Measurements from ENCODE around the gene IER5. TPM values are rescaled to one million over a fixed set of nuclear protein-coding genes. Genes with fewer than 3 reads are reported as not detected.
A peak's percentile ranks its signal among the peaks of the same experiment; 100 is the strongest.

The IER5 gene
- total RNA-seq, 1 donor from 2014 or later, result 48.6 TPM

DNA sequence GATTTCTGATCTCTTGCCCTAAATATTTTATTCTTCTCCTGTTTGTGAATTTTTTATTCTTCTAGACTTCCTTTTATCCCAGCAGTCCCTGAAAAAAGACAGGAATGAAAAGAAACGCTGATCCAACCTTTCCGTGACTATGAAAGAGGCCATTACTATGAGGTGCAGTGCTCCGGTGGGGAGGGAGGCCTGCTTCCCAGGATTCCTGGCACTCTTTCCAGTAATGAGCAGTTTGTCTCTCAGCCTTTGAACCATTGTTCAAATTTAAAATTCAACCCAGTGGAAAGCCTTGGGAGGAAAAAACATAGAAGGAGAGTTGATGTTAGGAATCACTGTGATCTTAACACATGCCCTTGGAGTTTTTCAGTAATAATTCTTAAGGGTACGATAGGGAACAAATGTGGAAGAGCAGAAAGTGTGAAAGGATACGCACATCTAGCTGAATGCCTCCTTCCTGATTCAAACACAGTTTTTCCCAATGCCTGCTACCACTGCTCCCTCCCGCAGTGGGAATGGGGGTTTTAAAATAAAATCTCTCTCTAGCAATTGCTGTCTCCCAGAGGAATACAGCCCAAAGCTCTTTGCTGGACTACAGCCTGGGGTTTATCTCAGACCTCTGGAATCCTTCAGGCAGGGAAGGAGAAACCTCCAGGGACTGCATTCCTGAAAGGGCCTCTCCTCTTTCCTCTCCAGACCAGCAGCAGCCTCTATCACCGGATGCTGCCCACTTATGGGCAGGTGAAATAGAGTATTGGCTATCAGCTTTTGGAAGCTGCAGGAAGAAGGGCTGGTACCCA is 6.1 kb downstream of the IER5 start:
- peaks cover 58% of the 10 kb centered on the region for H3K36me3 Mint-ChIP-seq (ENCODE audit: low read depth)
- no peak overlapping the region for H3K27ac Mint-ChIP-seq
- no peaks in the 10 kb centered on the region for H3K27me3 Mint-ChIP-seq
- intact Hi-C loops (cut with micrococcal nuclease), result loop anchor here (10.0 kb wide), 2 partner anchors 300 to 1520 kb away; no protein-coding TSS in a partner anchor
- DNase-seq, result no peak
- peaks cover 62% of the 10 kb centered on the region for H3K4me1 Mint-ChIP-seq
- no peaks in the 10 kb centered on the region for H3K9me3 Mint-ChIP-seq
- no peak overlapping the region for H3K4me3 Mint-ChIP-seq

- peaks cover 69% of the 10 kb centered on the region for H3K4me1 Mint-ChIP-seq
- no peaks in the 10 kb centered on the region for H3K9me3 Mint-ChIP-seq
- intact Hi-C loops (cut with micrococcal nuclease), result loop anchor here (10.0 kb wide), 2 partner anchors 300 to 1520 kb away; no protein-coding TSS in a partner anchor
- DNase-seq, result no peak
- peaks cover 51% of the 10 kb centered on the region for H3K36me3 Mint-ChIP-seq (ENCODE audit: low read depth)
- no peak overlapping the region for H3K4me3 Mint-ChIP-seq
- no peaks in the 10 kb centered on the region for H3K27me3 Mint-ChIP-seq
- no peak overlapping the region for H3K27ac Mint-ChIP-seq
These were observed 6.8 kb downstream of the IER5 start for GRCh38 chr1:181095260-181095659.

DNA sequence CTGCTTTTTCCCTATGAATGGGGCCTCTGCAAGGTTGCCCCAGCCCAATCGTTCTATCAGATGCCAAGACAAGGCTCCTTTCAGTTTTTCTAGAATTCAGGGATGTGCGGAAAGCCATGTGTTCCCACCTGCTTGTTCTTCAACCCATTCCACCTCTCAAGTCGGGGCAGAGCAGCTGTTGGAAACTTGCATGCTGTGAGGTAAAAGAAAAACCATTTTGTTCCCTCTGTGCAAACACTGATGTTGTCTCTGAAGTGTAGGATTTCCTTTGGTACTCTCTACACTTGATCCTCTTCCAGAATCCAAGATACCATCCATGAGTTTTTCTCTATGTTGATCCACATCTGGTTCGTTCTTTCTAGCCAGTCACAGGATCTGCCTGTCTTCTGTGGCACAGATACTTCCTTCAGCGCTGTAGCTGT is 7.3 kb downstream of the IER5 start:
- Mint-ChIP-seq H3K4me3 (no peak overlapping the region), H3K27me3 (no peaks in the 10 kb centered on the region), H3K36me3 (ENCODE audit: low read depth) (peaks cover 46% of the 10 kb centered on the region), H3K4me1 (peaks cover 72% of the 10 kb centered on the region), H3K9me3 (no peaks in the 10 kb centered on the region), H3K27ac (peak overlapping the region; percentile 39)
- intact Hi-C loops (cut with micrococcal nuclease), result loop anchor here (10.0 kb wide), 2 partner anchors 299 to 1519 kb away; no protein-coding TSS in a partner anchor
- DNase-seq, result no peak

DNA sequence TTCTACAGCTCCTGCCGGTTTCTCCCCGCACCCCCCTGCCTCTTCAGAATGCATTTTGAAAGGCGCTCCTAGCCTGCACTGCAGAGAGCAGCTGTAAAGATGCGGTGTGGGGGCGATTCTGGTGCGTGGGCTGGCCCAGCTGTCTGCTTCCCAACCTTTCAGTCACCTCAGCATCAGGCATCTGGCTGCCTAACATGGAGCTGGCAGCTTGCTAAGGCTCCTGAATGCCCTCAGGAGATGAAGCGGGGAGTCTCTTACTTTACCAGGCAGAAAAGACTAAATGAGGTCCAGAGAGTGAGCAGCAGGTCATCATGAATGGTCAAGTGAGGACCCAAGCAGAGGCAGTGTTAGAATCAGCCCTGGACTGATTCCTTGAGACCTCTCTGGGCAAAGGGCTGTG is 8.7 kb downstream of the IER5 start:
- DNase-seq, result no peak
- Mint-ChIP-seq H3K27ac (no peak overlapping the region), H3K36me3 (ENCODE audit: low read depth) (peaks cover 32% of the 10 kb centered on the region), H3K4me3 (peak overlapping the region; percentile 25), H3K9me3 (no peaks in the 10 kb centered on the region), H3K27me3 (no peaks in the 10 kb centered on the region), H3K4me1 (peaks cover 76% of the 10 kb centered on the region)
- intact Hi-C loops (cut with micrococcal nuclease), result loop anchor here (10.0 kb wide), 2 partner anchors 298 to 1518 kb away; no protein-coding TSS in a partner anchor

DNA sequence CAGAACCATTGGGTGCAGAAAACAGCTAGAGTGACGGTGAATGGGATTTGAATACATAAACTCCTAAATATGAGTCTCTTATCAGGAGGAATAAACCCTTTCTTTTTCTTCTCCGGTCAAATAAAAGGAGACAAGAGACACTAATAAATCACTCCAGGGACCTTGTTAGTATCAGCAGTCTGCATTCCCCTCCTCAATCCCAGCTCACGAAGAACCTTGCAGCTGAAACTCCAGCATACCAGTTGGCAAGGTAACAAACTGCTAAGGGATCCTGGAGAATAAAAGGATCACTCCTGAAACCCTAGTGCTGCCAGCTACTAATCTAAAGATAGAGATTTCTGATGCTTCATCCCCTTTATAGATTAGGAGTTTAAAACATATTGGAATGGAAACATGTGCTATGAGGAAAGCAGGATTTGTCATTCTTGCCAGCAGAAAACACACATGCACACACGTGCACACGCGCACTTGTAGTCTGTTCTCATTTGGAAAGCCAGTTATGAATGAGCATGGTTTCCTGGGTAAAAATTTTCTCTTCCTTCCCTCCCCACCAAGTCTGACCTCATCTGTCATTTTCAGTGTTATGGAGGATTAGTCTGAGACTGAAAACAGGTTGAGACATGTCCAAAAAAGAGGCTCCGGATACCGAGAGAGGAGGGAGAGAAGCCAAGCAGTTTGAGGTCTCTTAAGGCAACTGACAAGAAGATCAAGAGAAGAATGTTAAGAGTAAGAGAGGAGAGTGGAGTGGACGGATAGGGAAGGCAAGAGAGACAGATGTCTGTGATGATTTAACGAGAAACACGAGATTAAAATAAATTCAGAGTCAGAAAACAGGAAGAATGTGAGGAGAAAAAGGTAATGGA is 10.9 kb downstream of the IER5 start:
- H3K9me3 Mint-ChIP-seq, result no peaks in the 10 kb centered on the region
- peak overlapping the region; percentile 96 for H3K27ac Mint-ChIP-seq
- H3K36me3 Mint-ChIP-seq (ENCODE audit: low read depth), result peaks cover 14% of the 10 kb centered on the region
- DNase-seq, result peak; percentile 83
- no peaks in the 10 kb centered on the region for H3K27me3 Mint-ChIP-seq
- H3K4me3 Mint-ChIP-seq, result peak overlapping the region; percentile 79
- H3K4me1 Mint-ChIP-seq, result peaks cover 83% of the 10 kb centered on the region
- intact Hi-C loops (cut with micrococcal nuclease), result loop anchor here (1.0 to 10.0 kb wide), 6 partner anchors 9 to 1515 kb away; partner anchors contain the start of gene STX6

DNA sequence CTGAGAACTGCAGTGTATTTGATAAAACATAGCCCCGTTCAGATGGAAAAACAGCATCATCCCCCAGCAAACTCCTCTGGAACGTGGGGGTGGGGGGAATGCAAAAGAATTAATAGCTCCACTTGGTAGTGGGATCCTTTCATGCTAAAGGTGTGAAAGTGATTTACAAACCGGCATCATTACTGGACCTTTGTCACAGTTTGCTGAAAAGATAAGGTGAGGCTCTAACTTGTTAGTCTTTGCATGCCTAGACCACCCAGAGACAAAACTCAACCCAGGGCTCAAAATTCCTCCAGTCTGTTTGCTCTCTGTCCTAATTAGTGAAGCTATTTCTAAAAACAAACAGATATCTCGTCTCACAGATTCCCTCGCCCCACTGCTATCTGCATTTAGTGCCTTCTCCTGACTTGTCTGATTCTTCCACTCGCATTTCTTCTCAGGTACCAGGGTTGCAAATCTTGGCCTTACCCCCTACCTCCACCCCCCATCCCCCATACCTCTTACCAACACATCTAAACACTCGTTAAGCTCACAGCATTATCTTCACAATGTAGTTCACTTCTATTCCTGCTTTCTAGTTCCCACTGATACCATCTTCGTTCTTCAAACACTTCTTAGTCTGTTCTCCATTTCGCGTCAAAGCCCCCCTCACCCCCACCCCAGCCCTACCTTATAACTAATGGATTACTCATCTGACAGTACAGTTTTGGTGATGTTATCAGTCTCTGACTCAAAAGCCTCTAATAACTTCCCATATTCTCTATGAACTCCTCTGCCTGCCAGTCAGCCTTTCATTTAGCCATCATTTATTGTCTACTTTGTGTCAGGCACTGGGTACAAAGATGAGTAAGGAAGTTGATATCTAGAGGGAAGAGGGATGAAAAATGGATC is 11.8 kb downstream of the IER5 start:
- DNase-seq, result peak; percentile 69
- intact Hi-C loops (cut with micrococcal nuclease), result no loop called here
- Mint-ChIP-seq H3K27me3 (no peaks in the 10 kb centered on the region), H3K36me3 (ENCODE audit: low read depth) (peaks cover 6% of the 10 kb centered on the region), H3K4me3 (peak overlapping the region; percentile 79), H3K27ac (peak overlapping the region; percentile 96), H3K4me1 (peaks cover 82% of the 10 kb centered on the region), H3K9me3 (no peaks in the 10 kb centered on the region)

DNA sequence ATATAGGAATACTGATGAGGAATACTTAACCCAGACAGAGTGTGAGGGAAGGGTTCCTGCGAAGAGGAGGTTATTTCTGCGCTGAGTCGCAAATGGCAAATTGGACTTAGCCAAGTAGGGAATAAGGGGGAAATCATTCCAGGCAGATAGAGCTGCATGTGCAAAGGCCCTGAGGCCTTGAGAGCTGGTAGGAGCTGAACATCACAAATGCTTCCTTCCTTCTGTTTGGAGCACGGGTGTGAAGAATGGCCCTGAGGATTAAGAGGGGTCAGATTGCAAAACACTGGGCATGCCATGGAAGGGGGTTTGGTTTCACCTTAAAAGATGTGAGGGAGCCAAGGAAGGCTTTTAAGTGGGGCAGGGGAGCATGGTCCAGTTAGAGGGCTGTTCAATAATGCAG is 12.4 kb downstream of the IER5 start:
- no peaks in the 10 kb centered on the region for H3K9me3 Mint-ChIP-seq
- no peak for DNase-seq
- peak overlapping the region; percentile 79 for H3K4me3 Mint-ChIP-seq
- peaks cover 80% of the 10 kb centered on the region for H3K4me1 Mint-ChIP-seq
- intact Hi-C loops (cut with micrococcal nuclease), result no loop called here
- peaks cover 3% of the 10 kb centered on the region for H3K27me3 Mint-ChIP-seq
- H3K27ac Mint-ChIP-seq, result peak overlapping the region; percentile 96
- peaks cover 4% of the 10 kb centered on the region for H3K36me3 Mint-ChIP-seq (ENCODE audit: low read depth)

DNA sequence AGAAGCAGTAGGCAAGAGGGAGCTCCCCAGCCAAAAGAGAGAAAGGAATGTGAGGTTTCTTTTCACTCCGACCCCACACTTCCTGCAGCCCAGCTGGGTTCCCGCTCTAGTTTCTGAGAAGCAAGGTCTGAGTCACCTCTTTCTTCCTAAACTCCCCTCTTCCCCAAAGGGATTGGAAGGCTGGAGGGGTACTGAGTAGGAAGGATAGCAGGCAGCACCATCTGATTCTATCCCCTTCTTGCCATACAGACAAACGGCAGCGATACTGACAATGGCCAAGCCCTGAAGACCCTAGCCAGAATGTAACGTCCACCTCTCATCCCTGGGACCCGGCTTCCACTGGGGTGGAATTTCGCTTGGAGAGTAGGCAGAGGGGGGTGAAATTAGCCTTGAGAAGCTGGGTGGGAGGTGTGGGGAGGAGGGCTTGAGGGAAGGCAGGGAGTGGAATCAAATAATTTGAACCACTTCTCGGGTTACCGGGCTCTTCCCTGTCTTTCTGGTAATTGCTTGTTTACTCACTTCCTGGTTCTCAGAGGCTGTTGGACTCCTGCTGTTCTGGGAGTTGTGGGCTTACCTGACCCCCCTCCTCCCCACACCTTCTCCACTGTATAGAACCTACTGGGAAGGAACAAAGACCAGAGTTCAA is 13.2 kb downstream of the IER5 start:
- DNase-seq, result peak; percentile 65
- peak overlapping the region; percentile 79 for H3K4me3 Mint-ChIP-seq
- intact Hi-C loops (cut with micrococcal nuclease), result no loop called here
- peaks cover 80% of the 10 kb centered on the region for H3K4me1 Mint-ChIP-seq
- H3K27ac Mint-ChIP-seq, result peak overlapping the region; percentile 96
- no peaks in the 10 kb centered on the region for H3K9me3 Mint-ChIP-seq
- no peaks in the 10 kb centered on the region for H3K36me3 Mint-ChIP-seq (ENCODE audit: low read depth)
- H3K27me3 Mint-ChIP-seq, result peaks cover 10% of the 10 kb centered on the region

GRCh38 chr1:181102841-181103240 is 14.3 kb downstream of the IER5 start:
- peaks cover 84% of the 10 kb centered on the region for H3K4me1 Mint-ChIP-seq
- H3K9me3 Mint-ChIP-seq, result no peaks in the 10 kb centered on the region
- H3K27ac Mint-ChIP-seq, result no peak overlapping the region
- H3K4me3 Mint-ChIP-seq, result no peak overlapping the region
- no peaks in the 10 kb centered on the region for H3K36me3 Mint-ChIP-seq (ENCODE audit: low read depth)
- peaks cover 21% of the 10 kb centered on the region for H3K27me3 Mint-ChIP-seq
- peak; percentile 67 for DNase-seq
- intact Hi-C loops (cut with micrococcal nuclease), result no loop called here

DNA sequence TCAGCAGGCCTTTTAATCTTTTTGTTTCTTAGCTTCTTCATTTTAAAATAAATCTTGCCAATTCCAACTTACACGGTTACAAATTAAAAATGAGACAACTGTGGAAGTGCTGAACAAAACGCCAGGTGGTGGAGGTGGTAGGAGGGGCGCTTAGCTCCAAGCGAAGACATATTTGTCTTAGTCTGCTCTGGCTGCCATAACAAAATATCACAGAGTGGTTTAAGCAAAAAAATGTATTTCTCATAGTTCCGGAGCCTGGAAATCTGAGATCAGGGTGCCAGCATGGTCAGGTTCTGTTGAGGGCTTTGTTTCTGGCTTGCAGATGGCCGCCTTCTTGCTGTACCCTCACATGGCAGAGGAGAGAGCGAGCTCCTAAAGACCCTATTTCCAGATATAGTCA is 14.9 kb downstream of the IER5 start:
- Mint-ChIP-seq H3K4me3 (no peak overlapping the region), H3K9me3 (no peaks in the 10 kb centered on the region), H3K36me3 (ENCODE audit: low read depth) (no peaks in the 10 kb centered on the region), H3K27ac (no peak overlapping the region), H3K4me1 (peaks cover 84% of the 10 kb centered on the region), H3K27me3 (peaks cover 27% of the 10 kb centered on the region)
- DNase-seq, result no peak
- intact Hi-C loops (cut with micrococcal nuclease), result no loop called here

DNA sequence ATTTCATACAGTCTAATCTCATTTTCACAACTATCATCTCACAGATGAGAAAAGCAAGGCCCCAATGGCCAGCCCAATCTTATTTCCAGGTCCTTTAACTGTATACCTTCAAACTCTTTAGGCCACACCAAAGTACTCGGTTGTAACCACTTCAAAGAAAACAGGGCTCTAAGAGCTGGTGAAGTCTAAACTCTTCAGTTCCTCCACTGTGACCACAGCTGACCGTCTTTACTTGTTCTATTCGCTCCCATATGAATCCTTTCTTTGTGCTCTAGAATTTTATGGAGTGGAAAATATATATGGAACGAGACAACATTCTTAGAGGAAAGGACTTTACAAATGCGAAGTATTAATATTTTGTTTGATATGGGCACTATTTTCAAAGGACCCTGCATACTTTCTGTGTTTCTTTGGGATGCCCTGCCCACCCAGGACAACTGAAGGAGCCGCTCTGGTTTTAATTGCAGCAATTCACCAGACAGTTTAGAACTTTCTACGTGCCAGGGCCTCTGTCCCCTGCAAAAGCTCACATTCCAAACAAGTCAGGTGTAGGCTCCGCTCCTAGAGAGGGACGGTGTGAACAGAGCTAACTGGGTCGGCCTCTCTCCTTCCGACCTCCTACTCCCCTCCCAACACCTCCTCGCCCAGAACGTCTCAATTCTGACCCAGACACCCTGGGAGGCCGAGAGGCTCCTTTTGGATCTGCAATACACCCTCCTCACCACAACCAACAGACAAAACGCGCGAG is 15.7 kb downstream of the IER5 start:
- peaks cover 81% of the 10 kb centered on the region for H3K4me1 Mint-ChIP-seq
- H3K9me3 Mint-ChIP-seq, result no peaks in the 10 kb centered on the region

GRCh38 chr1:181104790-181105133 is 16.3 kb downstream of the IER5 start:
- Mint-ChIP-seq H3K27ac (peak overlapping the region; percentile 85), H3K4me1 (peaks cover 78% of the 10 kb centered on the region), H3K4me3 (peak overlapping the region; percentile 84), H3K36me3 (ENCODE audit: low read depth) (no peaks in the 10 kb centered on the region), H3K27me3 (peaks cover 35% of the 10 kb centered on the region), H3K9me3 (no peaks in the 10 kb centered on the region)
- intact Hi-C loops (cut with micrococcal nuclease), result loop anchor here (1.0 to 2.0 kb wide), 3 partner anchors 16 to 474 kb away; partner anchors contain the start of gene IER5
- peak; percentile 83 for DNase-seq

More for the DNA sequence above, 15.7 kb downstream of the IER5 start:
- intact Hi-C loops (cut with micrococcal nuclease), result loop anchor here (1.0 to 2.0 kb wide), 2 partner anchors 37 to 473 kb away; no protein-coding TSS in a partner anchor
- Mint-ChIP-seq H3K4me3 (peak overlapping the region; percentile 84), H3K27me3 (peaks cover 31% of the 10 kb centered on the region), H3K27ac (peak overlapping the region; percentile 85), H3K36me3 (ENCODE audit: low read depth) (no peaks in the 10 kb centered on the region)
- no peak for DNase-seq

Measured in activated CD4-positive, alpha-beta T cell treated with anti-CD3 and anti-CD28 coated beads, Interleukin-2, amount 10 ng/mL, durations not matched to agents 24 days and 14 days (primary cell).